SU-DHL-6 (cell line): Measurements from ENCODE around the gene IBA57.

Experiments
- EZH2phosphoT487 ChIP-seq: fragments of 200-600 bp; sonication (generic), shearing (Covaris generic); conservative IDR thresholded peaks from 2 replicates; pipeline ENCODE4 v1.6.1; 2018; ENCODE audit warnings: mild to moderate bottlenecking, antibody characterized with exemption, low read length, moderate library complexity, mixed read lengths
- TF ChIP-seq, protein P1 (sequence below): fragments of 200-600 bp; sonication (generic); IDR thresholded peaks from one replicate; pipeline ENCODE4 v1.5.1; 2017; ENCODE audit warnings: antibody characterized with exemption, mild to moderate bottlenecking, low read length, moderate library complexity; ENCODE audit not compliant: insufficient read depth, poor library complexity, severe bottlenecking

GRCh38 chr1:228177721-228178710, 12.4 kb downstream of the IBA57 start:
- no peak for TF ChIP-seq EZH2phosphoT487
- TF ChIP-seq, protein P1, sequence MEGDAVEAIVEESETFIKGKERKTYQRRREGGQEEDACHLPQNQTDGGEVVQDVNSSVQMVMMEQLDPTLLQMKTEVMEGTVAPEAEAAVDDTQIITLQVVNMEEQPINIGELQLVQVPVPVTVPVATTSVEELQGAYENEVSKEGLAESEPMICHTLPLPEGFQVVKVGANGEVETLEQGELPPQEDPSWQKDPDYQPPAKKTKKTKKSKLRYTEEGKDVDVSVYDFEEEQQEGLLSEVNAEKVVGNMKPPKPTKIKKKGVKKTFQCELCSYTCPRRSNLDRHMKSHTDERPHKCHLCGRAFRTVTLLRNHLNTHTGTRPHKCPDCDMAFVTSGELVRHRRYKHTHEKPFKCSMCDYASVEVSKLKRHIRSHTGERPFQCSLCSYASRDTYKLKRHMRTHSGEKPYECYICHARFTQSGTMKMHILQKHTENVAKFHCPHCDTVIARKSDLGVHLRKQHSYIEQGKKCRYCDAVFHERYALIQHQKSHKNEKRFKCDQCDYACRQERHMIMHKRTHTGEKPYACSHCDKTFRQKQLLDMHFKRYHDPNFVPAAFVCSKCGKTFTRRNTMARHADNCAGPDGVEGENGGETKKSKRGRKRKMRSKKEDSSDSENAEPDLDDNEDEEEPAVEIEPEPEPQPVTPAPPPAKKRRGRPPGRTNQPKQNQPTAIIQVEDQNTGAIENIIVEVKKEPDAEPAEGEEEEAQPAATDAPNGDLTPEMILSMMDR, result no peak
